SK-N-SH treated with all-trans-retinoic acid at 6 μM for 48 hours (cell line): ENCODE measurements around the gene DENND1C.

Experiments used
- ATAC-seq: fragments of 200-7000 bp; cut with Tn5 transposase; 3 replicates; pipeline ENCODE4 v1.9.1; 2020; ENCODE audit warnings: mild to moderate bottlenecking, moderate library complexity
- ARNTL ChIP-seq: fragments of 450-650 bp; formaldehyde crosslinking; IDR thresholded peaks from 2 replicates; pipeline ENCODE4 v1.5.0; 2020; ENCODE audit warnings: low read depth, mild to moderate bottlenecking, moderate library complexity, borderline replicate concordance
- BACH2 ChIP-seq: fragments of 250-450 bp; sonication (Bioruptor Pico); IDR thresholded peaks from 2 replicates; pipeline ENCODE4 v1.9.0; 2021; ENCODE audit warnings: mild to moderate bottlenecking, borderline replicate concordance
- CSDC2 ChIP-seq: fragments of 250-450 bp; sonication (Bioruptor Pico); IDR thresholded peaks from 2 replicates; pipeline ENCODE4 v1.5.0; 2020; ENCODE audit warnings: mild to moderate bottlenecking, moderate library complexity
- ESRRG ChIP-seq: fragments of 250-450 bp; sonication (Bioruptor Pico); IDR thresholded peaks from 2 replicates; pipeline ENCODE4 v1.6.1; 2021; ENCODE audit warnings: mild to moderate bottlenecking
- GLIS3 ChIP-seq: fragments of 250-450 bp; sonication (Bioruptor Pico); IDR thresholded peaks from 2 replicates; pipeline ENCODE4 v1.5.0; 2020; ENCODE audit warnings: mild to moderate bottlenecking, moderate library complexity
- PPARA ChIP-seq: fragments of 250-450 bp; sonication (Bioruptor Pico); IDR thresholded peaks from 2 replicates; pipeline ENCODE4 v1.5.0; 2020; ENCODE audit warnings: mild to moderate bottlenecking, borderline replicate concordance
- RARB ChIP-seq: fragments of 250-450 bp; sonication (Bioruptor Pico); IDR thresholded peaks from 2 replicates; pipeline ENCODE4 v1.8.0; 2021; ENCODE audit warnings: mild to moderate bottlenecking, moderate library complexity
- TCF4 ChIP-seq: fragments of 250-450 bp; sonication (Bioruptor Pico); IDR thresholded peaks from 2 replicates; pipeline ENCODE4 v1.8.0; 2021; ENCODE audit warnings: mild to moderate bottlenecking, moderate library complexity, borderline replicate concordance
- TOX ChIP-seq: fragments of 250-450 bp; sonication (Bioruptor Pico); IDR thresholded peaks from 2 replicates; pipeline ENCODE4 v1.8.0; 2021; ENCODE audit warnings: mild to moderate bottlenecking, moderate library complexity, borderline replicate concordance
- ZC3H10 ChIP-seq: fragments of 250-450 bp; sonication (Bioruptor Pico); IDR thresholded peaks from 2 replicates; pipeline ENCODE4 v1.5.1; 2021; ENCODE audit warnings: mild to moderate bottlenecking, moderate library complexity
- ZFP3 ChIP-seq: fragments of 250-450 bp; sonication (Bioruptor Pico); IDR thresholded peaks from 2 replicates; pipeline ENCODE4 v1.5.0; 2020; ENCODE audit warnings: mild to moderate bottlenecking, moderate library complexity
- ZFP30 ChIP-seq: fragments of 450-650 bp; formaldehyde crosslinking; IDR thresholded peaks from 2 replicates; pipeline ENCODE4 v1.5.0; 2022; ENCODE audit warnings: mild to moderate bottlenecking, moderate library complexity
- ZNF565 ChIP-seq: fragments of 450-650 bp; formaldehyde crosslinking; conservative IDR thresholded peaks from 2 replicates; pipeline ENCODE4 v1.5.0; 2020; ENCODE audit warnings: low read depth, mild to moderate bottlenecking, moderate library complexity
- ZNF70 ChIP-seq: fragments of 450-650 bp; formaldehyde crosslinking; IDR thresholded peaks from 2 replicates; pipeline ENCODE4 v1.5.0; 2020; ENCODE audit warnings: mild to moderate bottlenecking, moderate library complexity
- ZNF8 ChIP-seq: fragments of 450-650 bp; formaldehyde crosslinking; IDR thresholded peaks from 2 replicates; pipeline ENCODE4 v1.5.0; 2020; ENCODE audit warnings: mild to moderate bottlenecking, moderate library complexity
- TF ChIP-seq, protein P1 (sequence below): fragments of 250-450 bp; sonication (Bioruptor Pico); IDR thresholded peaks from 2 replicates; pipeline ENCODE4 v1.5.0; 2020; ENCODE audit warnings: mild to moderate bottlenecking, moderate library complexity
- TF ChIP-seq, protein P2 (sequence below): fragments of 250-450 bp; sonication (Bioruptor Pico); IDR thresholded peaks from 2 replicates; pipeline ENCODE4 v1.8.0; 2020; ENCODE audit warnings: mild to moderate bottlenecking, moderate library complexity, borderline replicate concordance
- TF ChIP-seq, protein P3 (sequence below): fragments of 250-450 bp; sonication (Bioruptor Pico); IDR thresholded peaks from 2 replicates; pipeline ENCODE4 v1.5.1; 2020; ENCODE audit warnings: low read depth, mild to moderate bottlenecking, moderate library complexity
- TF ChIP-seq, protein P4 (sequence below): fragments of 250-450 bp; sonication (Bioruptor Pico); IDR thresholded peaks from 2 replicates; pipeline ENCODE4 v1.8.0; 2021; ENCODE audit warnings: low read depth, mild to moderate bottlenecking, moderate library complexity, borderline replicate concordance
- TF ChIP-seq, protein P5 (sequence below): fragments of 250-450 bp; sonication (Bioruptor Pico); IDR thresholded peaks from 2 replicates; pipeline ENCODE4 v1.5.1; 2021; ENCODE audit warnings: mild to moderate bottlenecking, moderate library complexity

The DENND1C gene

DNA sequence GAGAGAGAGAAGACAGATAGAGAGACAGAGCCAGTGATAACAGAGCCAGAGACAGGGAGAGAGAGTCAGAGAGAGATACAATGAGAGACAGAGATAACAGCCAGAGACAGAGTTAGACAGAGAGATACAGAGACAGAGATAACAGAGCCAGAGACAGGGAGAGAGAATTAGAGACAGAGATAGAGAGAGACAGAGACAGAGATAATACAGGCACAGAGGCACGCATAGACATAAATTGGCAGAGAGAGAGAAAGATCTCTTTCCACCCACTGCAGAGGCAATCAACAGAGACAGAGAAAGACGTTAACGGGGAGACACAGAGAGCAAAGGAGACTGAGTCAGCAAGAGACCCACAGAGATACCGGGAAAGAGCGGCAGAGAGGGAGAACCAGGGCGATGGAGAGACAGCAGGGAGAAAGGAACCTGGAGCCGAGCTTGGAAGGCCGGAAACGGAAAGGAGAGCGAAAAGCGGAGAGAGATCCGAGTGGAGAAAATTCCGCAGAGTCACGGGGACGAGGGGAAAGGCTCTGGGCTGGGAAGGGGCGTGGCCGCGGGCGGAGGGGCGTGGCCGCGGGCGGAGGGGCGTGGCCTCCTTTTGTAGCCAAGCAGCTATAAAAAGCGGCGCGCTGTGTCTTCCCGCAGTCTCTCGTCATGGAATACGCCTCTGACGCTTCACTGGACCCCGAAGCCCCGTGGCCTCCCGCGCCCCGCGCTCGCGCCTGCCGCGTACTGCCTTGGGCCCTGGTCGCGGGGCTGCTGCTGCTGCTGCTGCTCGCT, 49.0 kb upstream of the DENND1C start, which contains the start of gene TNFSF9:
TSS of gene TNFSF9 (plus strand) at position 641 of the 777 bp plus-strand sequence. CDS start at position 652, 11 bp downstream.
- peak; percentile 88 for ATAC-seq
- TF ChIP-seq TOX, result no peak

DNA sequence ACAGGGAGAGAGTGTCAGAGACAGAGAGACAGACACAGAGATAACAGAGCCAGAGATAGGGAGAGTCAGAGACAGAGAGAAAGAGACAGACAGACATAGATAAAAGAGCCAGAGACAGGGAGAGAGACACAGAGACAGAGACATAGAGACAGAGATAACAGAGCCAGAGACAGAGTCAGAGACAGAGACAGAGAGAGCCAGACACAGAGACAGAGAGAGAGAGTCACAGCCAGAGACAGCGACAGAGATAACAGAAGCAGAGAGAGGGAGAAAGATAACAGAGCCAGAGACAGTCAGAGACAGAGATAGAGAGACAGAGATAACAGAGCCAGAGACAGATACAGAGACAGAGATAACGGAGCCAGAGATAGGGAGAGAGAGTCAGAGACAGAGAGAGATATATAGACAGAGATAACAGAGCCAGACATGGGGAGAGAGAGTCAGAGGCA, 48.4 kb upstream of the DENND1C start:
- no peak for ATAC-seq
- TF ChIP-seq ZNF8 (CRISPR knock-in tag) (no peak), ZNF565 (CRISPR knock-in tag) (no peak), ZFP3 (CRISPR knock-in tag) (no peak), TCF4 (CRISPR knock-in tag) (no peak), CSDC2 (no peak), ZFP30 (CRISPR knock-in tag) (no peak), TOX (no peak), GLIS3 (CRISPR knock-in tag) (no peak), RARB (CRISPR knock-in tag) (no peak), ZNF70 (CRISPR knock-in tag) (no peak), PPARA (CRISPR knock-in tag) (no peak), ARNTL (CRISPR knock-in tag) (no peak)
- TF ChIP-seq, protein P1, sequence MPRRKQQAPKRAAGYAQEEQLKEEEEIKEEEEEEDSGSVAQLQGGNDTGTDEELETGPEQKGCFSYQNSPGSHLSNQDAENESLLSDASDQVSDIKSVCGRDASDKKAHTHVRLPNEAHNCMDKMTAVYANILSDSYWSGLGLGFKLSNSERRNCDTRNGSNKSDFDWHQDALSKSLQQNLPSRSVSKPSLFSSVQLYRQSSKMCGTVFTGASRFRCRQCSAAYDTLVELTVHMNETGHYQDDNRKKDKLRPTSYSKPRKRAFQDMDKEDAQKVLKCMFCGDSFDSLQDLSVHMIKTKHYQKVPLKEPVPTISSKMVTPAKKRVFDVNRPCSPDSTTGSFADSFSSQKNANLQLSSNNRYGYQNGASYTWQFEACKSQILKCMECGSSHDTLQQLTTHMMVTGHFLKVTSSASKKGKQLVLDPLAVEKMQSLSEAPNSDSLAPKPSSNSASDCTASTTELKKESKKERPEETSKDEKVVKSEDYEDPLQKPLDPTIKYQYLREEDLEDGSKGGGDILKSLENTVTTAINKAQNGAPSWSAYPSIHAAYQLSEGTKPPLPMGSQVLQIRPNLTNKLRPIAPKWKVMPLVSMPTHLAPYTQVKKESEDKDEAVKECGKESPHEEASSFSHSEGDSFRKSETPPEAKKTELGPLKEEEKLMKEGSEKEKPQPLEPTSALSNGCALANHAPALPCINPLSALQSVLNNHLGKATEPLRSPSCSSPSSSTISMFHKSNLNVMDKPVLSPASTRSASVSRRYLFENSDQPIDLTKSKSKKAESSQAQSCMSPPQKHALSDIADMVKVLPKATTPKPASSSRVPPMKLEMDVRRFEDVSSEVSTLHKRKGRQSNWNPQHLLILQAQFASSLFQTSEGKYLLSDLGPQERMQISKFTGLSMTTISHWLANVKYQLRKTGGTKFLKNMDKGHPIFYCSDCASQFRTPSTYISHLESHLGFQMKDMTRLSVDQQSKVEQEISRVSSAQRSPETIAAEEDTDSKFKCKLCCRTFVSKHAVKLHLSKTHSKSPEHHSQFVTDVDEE (CRISPR knock-in tag), result no peak
- TF ChIP-seq, protein P2, sequence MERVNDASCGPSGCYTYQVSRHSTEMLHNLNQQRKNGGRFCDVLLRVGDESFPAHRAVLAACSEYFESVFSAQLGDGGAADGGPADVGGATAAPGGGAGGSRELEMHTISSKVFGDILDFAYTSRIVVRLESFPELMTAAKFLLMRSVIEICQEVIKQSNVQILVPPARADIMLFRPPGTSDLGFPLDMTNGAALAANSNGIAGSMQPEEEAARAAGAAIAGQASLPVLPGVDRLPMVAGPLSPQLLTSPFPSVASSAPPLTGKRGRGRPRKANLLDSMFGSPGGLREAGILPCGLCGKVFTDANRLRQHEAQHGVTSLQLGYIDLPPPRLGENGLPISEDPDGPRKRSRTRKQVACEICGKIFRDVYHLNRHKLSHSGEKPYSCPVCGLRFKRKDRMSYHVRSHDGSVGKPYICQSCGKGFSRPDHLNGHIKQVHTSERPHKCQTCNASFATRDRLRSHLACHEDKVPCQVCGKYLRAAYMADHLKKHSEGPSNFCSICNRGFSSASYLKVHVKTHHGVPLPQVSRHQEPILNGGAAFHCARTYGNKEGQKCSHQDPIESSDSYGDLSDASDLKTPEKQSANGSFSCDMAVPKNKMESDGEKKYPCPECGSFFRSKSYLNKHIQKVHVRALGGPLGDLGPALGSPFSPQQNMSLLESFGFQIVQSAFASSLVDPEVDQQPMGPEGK (CRISPR knock-in tag), result no peak

DNA sequence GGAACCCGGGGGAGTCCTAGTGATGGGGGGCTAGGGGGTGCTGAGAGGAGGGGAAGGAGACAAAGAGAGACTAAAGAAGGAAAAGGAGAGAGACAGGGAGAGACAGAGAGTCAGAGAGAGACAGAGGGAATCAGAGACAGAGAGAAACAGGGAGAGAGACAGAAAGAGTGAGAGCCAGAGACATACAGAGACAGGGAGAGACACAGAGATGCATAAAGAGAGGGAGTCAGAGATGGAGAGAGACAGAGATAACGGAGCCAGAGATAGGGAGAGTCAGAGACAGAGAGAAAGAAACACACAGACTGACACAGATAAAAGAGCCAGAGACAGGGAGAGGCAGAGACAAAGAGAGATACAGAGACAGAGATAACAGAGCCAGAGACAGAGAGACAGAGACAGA, 47.8 kb upstream of the DENND1C start:
- ATAC-seq, result no peak
- TF ChIP-seq ZFP3 (CRISPR knock-in tag), result no peak
- no peak for TF ChIP-seq TCF4 (CRISPR knock-in tag)
- TF ChIP-seq, protein P3, sequence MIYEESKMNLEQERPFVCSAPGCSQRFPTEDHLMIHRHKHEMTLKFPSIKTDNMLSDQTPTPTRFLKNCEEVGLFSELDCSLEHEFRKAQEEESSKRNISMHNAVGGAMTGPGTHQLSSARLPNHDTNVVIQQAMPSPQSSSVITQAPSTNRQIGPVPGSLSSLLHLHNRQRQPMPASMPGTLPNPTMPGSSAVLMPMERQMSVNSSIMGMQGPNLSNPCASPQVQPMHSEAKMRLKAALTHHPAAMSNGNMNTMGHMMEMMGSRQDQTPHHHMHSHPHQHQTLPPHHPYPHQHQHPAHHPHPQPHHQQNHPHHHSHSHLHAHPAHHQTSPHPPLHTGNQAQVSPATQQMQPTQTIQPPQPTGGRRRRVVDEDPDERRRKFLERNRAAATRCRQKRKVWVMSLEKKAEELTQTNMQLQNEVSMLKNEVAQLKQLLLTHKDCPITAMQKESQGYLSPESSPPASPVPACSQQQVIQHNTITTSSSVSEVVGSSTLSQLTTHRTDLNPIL (CRISPR knock-in tag), result no peak
- TF ChIP-seq ZC3H10 (CRISPR knock-in tag), result no peak
- no peak for TF ChIP-seq ZNF70 (CRISPR knock-in tag)
- TF ChIP-seq, protein P1 (CRISPR knock-in tag), result no peak
- TF ChIP-seq TOX, result no peak
- no peak for TF ChIP-seq ZNF565 (CRISPR knock-in tag)
- TF ChIP-seq RARB (CRISPR knock-in tag), result no peak
- TF ChIP-seq, protein P2 (CRISPR knock-in tag), result no peak
- no peak for TF ChIP-seq ZFP30 (CRISPR knock-in tag)
- TF ChIP-seq ARNTL (CRISPR knock-in tag), result no peak
- TF ChIP-seq CSDC2, result no peak
- TF ChIP-seq ESRRG, result no peak
- TF ChIP-seq, protein P4, sequence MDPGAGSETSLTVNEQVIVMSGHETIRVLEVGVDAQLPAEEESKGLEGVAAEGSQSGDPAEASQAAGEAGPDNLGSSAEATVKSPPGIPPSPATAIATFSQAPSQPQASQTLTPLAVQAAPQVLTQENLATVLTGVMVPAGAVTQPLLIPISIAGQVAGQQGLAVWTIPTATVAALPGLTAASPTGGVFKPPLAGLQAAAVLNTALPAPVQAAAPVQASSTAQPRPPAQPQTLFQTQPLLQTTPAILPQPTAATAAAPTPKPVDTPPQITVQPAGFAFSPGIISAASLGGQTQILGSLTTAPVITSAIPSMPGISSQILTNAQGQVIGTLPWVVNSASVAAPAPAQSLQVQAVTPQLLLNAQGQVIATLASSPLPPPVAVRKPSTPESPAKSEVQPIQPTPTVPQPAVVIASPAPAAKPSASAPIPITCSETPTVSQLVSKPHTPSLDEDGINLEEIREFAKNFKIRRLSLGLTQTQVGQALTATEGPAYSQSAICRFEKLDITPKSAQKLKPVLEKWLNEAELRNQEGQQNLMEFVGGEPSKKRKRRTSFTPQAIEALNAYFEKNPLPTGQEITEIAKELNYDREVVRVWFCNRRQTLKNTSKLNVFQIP (CRISPR knock-in tag), result no peak
- TF ChIP-seq ZNF8 (CRISPR knock-in tag), result no peak
- no peak for TF ChIP-seq BACH2
- TF ChIP-seq, protein P5, sequence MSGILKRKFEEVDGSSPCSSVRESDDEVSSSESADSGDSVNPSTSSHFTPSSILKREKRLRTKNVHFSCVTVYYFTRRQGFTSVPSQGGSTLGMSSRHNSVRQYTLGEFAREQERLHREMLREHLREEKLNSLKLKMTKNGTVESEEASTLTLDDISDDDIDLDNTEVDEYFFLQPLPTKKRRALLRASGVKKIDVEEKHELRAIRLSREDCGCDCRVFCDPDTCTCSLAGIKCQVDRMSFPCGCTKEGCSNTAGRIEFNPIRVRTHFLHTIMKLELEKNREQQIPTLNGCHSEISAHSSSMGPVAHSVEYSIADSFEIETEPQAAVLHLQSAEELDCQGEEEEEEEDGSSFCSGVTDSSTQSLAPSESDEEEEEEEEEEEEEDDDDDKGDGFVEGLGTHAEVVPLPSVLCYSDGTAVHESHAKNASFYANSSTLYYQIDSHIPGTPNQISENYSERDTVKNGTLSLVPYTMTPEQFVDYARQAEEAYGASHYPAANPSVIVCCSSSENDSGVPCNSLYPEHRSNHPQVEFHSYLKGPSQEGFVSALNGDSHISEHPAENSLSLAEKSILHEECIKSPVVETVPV, result no peak
- no peak for TF ChIP-seq PPARA (CRISPR knock-in tag)
- TF ChIP-seq, all 23 proteins: peak for 0
